Posterior vena cava (tissue), 2 donors: ENCODE data around the gene GNG7. TPM values are rescaled to one million over a fixed set of nuclear protein-coding genes. Genes with fewer than 3 reads are reported as not detected.
A peak's percentile ranks its signal among the peaks of the same experiment; 100 is the strongest.

ENCODE experiments used
- DNase-seq: peaks from one replicate; pipeline ENCODE4 v3.0.0-alpha.2; 2020; ENCODE audit warnings: low spot score
- intact Hi-C, 2 donors: fragments of 100-400 bp; cut with DNase I; formaldehyde crosslinking; loops; one replicate each; pipeline versions ENCODE4 v1.14.1 to v1.14.2; 2022 to 2023
- long read RNA-seq, 2 donors: library from polyadenylated mRNA; unstranded; transcript quantifications; one replicate each; pipeline ENCODE4 v2.0.0, GENCODE V29; 2020 to 2021
- total RNA-seq, 2 donors: library from RNA; stranded (reverse); fragmentation: NEBNext Ultra II Directional; extraction: Animal tissue kit (Norgen Biotek cat#: 25700); gene quantifications; one replicate each; pipeline ENCODE4 v1.2.1, GENCODE V29; 2021
- donor health status: DM: yes; HTN: yes; CAD: no.
- donor health status: DM: yes; HTN: yes; CAD: no.

The GNG7 gene
- 1 to 10 TPM; 3.2 to 6.1 TPM for total RNA-seq
- long read RNA-seq, donor 1, full-length matches to known transcripts: 1 of 7 reads
- long read RNA-seq, donor 1, partial matches to known transcripts: 0 of 7 reads
- long read RNA-seq, donor 1, other reads (novel, unspliced or antisense): 6 of 7 reads
- long read RNA-seq, donor 2, partial matches to known transcripts: 0 of 2 reads
- long read RNA-seq, donor 2, other reads (novel, unspliced or antisense): 2 of 2 reads

GRCh38 chr19:2702170-2703076 is at the start of gene GNG7:
TSS of gene GNG7 (minus strand) at chr19:2702694. CDS start at chr19:2520688, 182,006 bp downstream.
- intact Hi-C loops: no loop called here
- DNase-seq: peak; percentile 97

GRCh38 chr19:2751438-2751830 is 48.9 kb upstream of the GNG7 start:
- no peak for DNase-seq
- intact Hi-C loops: no loop called here

- no peak for DNase-seq
- intact Hi-C loops: no loop called here
These were observed 48.4 kb upstream of the GNG7 start for GRCh38 chr19:2750808-2751437.

GRCh38 chr19:2747349-2747748 is 44.9 kb upstream of the GNG7 start:
- intact Hi-C loops: no loop called here
- no peak for DNase-seq

GRCh38 chr19:2744113-2744512 is 41.6 kb upstream of the GNG7 start:
- no peak for DNase-seq
- intact Hi-C loops: no loop called here

- intact Hi-C loops: loop anchor here in 1 of 2 donors (2.0 kb wide), 1 partner anchor 92 kb away; no protein-coding TSS in a partner anchor
- DNase-seq: no peak
These were observed 40.6 kb upstream of the GNG7 start for GRCh38 chr19:2743099-2743498.

GRCh38 chr19:2740314-2740656 is 37.8 kb upstream of the GNG7 start:
- DNase-seq: no peak
- intact Hi-C loops: no loop called here

GRCh38 chr19:2739602-2740313 is 37.3 kb upstream of the GNG7 start, which contains the start of gene SLC39A3:
TSS of gene SLC39A3 (minus strand) at chr19:2740017. CDS start at chr19:2737257, 2,760 bp downstream.
- DNase-seq: peak; percentile 99
- intact Hi-C loops: no loop called here

GRCh38 chr19:2736550-2737190 is 34.2 kb upstream of the GNG7 start:
- DNase-seq: no peak
- intact Hi-C loops: no loop called here

GRCh38 chr19:2735374-2735773 is 32.9 kb upstream of the GNG7 start:
- intact Hi-C loops: no loop called here
- DNase-seq: no peak

GRCh38 chr19:2734589-2735288 is 32.2 kb upstream of the GNG7 start:
- intact Hi-C loops: no loop called here

GRCh38 chr19:2733930-2734588 is 31.6 kb upstream of the GNG7 start:
- intact Hi-C loops: no loop called here
- DNase-seq: no peak

More at GRCh38 chr19:2734589-2735288, 32.2 kb upstream of the GNG7 start:
- DNase-seq: no peak

- no peak for DNase-seq
- intact Hi-C loops: no loop called here
These were observed 30.4 kb upstream of the GNG7 start for GRCh38 chr19:2732883-2733282.

GRCh38 chr19:2732157-2732725 is 29.7 kb upstream of the GNG7 start:
- intact Hi-C loops: no loop called here

GRCh38 chr19:2731181-2731995 is 28.9 kb upstream of the GNG7 start:
- intact Hi-C loops: no loop called here
- no peak for DNase-seq

More at GRCh38 chr19:2732157-2732725, 29.7 kb upstream of the GNG7 start:
- no peak for DNase-seq

- intact Hi-C loops: no loop called here
- DNase-seq: no peak
These were observed 27.7 kb upstream of the GNG7 start for GRCh38 chr19:2729943-2730818.
